SU-DHL-6 (cell line): ENCODE measurements around the gene DPP6.

ENCODE experiments used
- H2AFZ ChIP-seq: fragments of 200-600 bp; sonication (generic); 2 replicates; pipeline ENCODE4 v1.6.1; 2014; ENCODE audit warnings: low read depth, mild to moderate bottlenecking, moderate library complexity, mixed read lengths, antibody characterized with exemption, low read length; ENCODE audit not compliant: severe bottlenecking
- H3F3A ChIP-seq: fragments of 200-600 bp; shearing (Covaris generic); 2 replicates; pipeline ENCODE4 v1.6.0; 2016; ENCODE audit warnings: antibody characterized with exemption, mild to moderate bottlenecking; ENCODE audit not compliant: insufficient read depth
- H3K27ac ChIP-seq: fragments of 200-600 bp; sonication (generic); 2 replicates; pipeline ENCODE4 v1.5.1; 2016; ENCODE audit warnings: low read depth, mild to moderate bottlenecking, low read length, moderate library complexity, mixed read lengths
- H3K27me3 ChIP-seq: fragments of 200-600 bp; sonication (generic), shearing (Covaris generic); 2 replicates; pipeline ENCODE4 v1.6.0; 2014; ENCODE audit warnings: mild to moderate bottlenecking, low read length
- H3K36me3 ChIP-seq: fragments of 200-600 bp; sonication (generic); 2 replicates; pipeline ENCODE4 v1.6.1; 2014; ENCODE audit warnings: mild to moderate bottlenecking, low read length, mixed read lengths
- H3K4me2 ChIP-seq: fragments of 300-600, 200-600 bp; shearing (Covaris generic), sonication (generic); 2 replicates; pipeline ENCODE4 v1.6.0; 2014; ENCODE audit warnings: low read length, low read depth, mild to moderate bottlenecking; ENCODE audit not compliant: poor library complexity, severe bottlenecking
- H3K4me3 ChIP-seq: fragments of 200-600 bp; sonication (generic); 2 replicates; pipeline ENCODE4 v1.5.1; 2014; ENCODE audit warnings: antibody characterized with exemption, low read length, mild to moderate bottlenecking, mixed read lengths; ENCODE audit not compliant: insufficient read depth, poor library complexity, severe bottlenecking
- H3K79me2 ChIP-seq: fragments of 200-600 bp; sonication (generic); 2 replicates; pipeline ENCODE4 v1.6.1; 2014; ENCODE audit warnings: mild to moderate bottlenecking, low read length, moderate library complexity; ENCODE audit not compliant: insufficient read depth
- H3K9ac ChIP-seq: fragments of 200-600 bp; sonication (generic); 2 replicates; pipeline ENCODE4 v1.7.0; 2014; ENCODE audit warnings: mild to moderate bottlenecking, low read length
- H3K9me2 ChIP-seq: fragments of 200-600 bp; sonication (generic); replicated peaks from 2 replicates; pipeline ENCODE4 v1.6.1; 2014; ENCODE audit warnings: low read length; ENCODE audit not compliant: insufficient read depth
- H3K9me3 ChIP-seq: fragments of 200-600 bp; sonication (generic); 2 replicates; pipeline ENCODE4 v1.6.1; 2014; ENCODE audit warnings: low read length, mixed read lengths; ENCODE audit not compliant: insufficient read depth
- H4K20me1 ChIP-seq: fragments of 200-600 bp; sonication (generic); 2 replicates; pipeline ENCODE4 v1.6.1; 2014; ENCODE audit warnings: low read depth, mild to moderate bottlenecking, antibody characterized with exemption, low read length, moderate library complexity, mixed read lengths
- CTCF ChIP-seq: fragments of 200-600 bp; sonication (generic); IDR thresholded peaks from one replicate; pipeline ENCODE4 v1.5.1; 2017; ENCODE audit warnings: antibody characterized with exemption, mild to moderate bottlenecking, low read length, moderate library complexity; ENCODE audit not compliant: insufficient read depth, poor library complexity, severe bottlenecking
- EZH2phosphoT487 ChIP-seq: fragments of 200-600 bp; sonication (generic), shearing (Covaris generic); conservative IDR thresholded peaks from 2 replicates; pipeline ENCODE4 v1.6.1; 2018; ENCODE audit warnings: mild to moderate bottlenecking, antibody characterized with exemption, low read length, moderate library complexity, mixed read lengths

The DPP6 gene

DNA sequence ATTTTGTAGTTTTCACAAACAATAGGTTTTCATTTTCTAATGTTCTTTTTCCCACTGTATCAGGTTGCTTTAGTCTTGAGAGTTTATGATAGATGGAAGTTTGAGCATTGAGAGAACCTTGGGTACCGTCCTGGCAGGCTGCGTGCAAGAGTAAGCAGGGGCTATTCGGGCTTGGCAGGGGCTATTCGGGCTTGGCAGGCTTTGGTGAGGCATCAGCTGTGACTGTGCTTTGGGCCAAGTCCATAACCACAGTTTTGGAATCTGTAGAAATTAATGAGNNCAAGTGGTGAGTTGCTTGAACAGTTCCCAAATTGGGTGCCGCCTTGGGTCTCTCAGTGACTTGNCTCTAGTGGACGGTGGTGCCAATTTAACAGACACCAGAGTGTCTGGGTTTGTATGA lies 526.1 kb downstream of the DPP6 start:
- H3K4me3 ChIP-seq, result no peak overlapping the region
- no peaks in the 10 kb centered on the region for H3K79me2 ChIP-seq
- H3K4me2 ChIP-seq, result no peak overlapping the region
- TF ChIP-seq CTCF, result no peak
- TF ChIP-seq EZH2phosphoT487, result no peak
- H3K27me3 ChIP-seq, result no peaks in the 10 kb centered on the region
- H3F3A ChIP-seq, result no peaks in the 10 kb centered on the region
- H3K9me3 ChIP-seq, result 0 out of 2 replicates have a peak, but pooled peaks cover 7% of the 10 kb centered on the region
- no peak overlapping the region for H3K9ac ChIP-seq
- H4K20me1 ChIP-seq, result no peaks in the 10 kb centered on the region
- H3K36me3 ChIP-seq, result no peaks in the 10 kb centered on the region
- H3K27ac ChIP-seq, result no peak overlapping the region
- H3K9me2 ChIP-seq, result no peaks in the 10 kb centered on the region
- H2AFZ ChIP-seq, result no peak overlapping the region

DNA sequence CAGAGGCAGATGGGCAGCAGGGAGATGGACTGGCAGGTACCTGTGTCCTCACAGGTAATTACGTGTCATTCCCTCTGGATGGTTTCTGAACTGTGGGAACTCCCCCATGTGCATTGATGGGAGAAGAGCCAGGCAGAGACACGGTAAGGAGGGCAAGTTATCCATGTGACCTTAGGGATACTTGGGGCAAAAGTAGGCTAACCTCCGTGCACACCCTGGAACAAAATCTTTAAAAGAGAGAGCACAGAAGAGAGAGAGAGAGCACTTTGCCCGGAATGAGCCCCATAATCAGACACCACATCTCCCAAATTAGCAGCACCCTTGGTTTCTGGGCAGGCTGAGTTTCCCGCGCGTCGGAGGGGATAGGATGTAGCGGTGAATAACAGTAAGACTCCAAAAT lies 527.5 kb downstream of the DPP6 start:
- H4K20me1 ChIP-seq, result no peaks in the 10 kb centered on the region
- no peaks in the 10 kb centered on the region for H3K9me2 ChIP-seq
- no peaks in the 10 kb centered on the region for H3K27me3 ChIP-seq
- H3F3A ChIP-seq, result no peaks in the 10 kb centered on the region
- H3K36me3 ChIP-seq, result no peaks in the 10 kb centered on the region
- H3K4me2 ChIP-seq, result no peak overlapping the region
- no peak overlapping the region for H3K9ac ChIP-seq
- H3K79me2 ChIP-seq, result no peaks in the 10 kb centered on the region
- 0 out of 2 replicates have a peak, but pooled peaks cover 6% of the 10 kb centered on the region for H3K9me3 ChIP-seq
- no peak overlapping the region for H2AFZ ChIP-seq
- H3K4me3 ChIP-seq, result no peak overlapping the region
- no peak overlapping the region for H3K27ac ChIP-seq
- TF ChIP-seq EZH2phosphoT487, result no peak

DNA sequence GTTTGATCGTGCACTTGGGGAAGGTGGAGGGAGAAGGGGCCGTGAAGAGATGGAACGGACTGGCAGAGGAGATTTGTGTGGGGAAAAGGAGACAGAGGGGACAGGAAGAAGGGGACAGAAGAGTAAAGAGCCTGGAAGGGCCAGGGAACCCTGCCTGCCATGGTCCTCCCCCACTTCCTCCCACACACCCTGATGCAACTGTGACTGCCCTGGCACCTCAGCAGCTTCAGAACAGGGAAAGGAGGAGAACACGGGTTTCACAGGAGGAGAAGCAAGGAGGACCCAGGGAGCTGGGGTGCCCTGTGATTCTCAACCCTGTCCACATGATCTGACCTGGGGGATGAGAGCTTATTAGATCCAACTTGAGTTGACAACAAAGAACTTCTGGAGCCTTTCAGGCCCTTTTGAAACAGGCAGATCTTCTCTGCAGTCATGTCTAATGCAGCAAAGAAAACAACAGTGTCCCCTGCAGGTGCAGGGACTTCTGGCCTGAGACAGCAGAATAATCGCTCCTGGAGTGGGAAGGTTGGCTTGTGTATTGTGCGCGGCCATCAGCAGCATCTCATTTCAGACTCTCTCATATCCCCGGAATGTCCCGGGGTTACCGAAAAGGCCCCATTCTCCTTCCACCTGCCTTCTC lies 529.2 kb downstream of the DPP6 start:
- Histone ChIP-seq H3K9me3 (no peaks in the 10 kb centered on the region), H3K79me2 (no peaks in the 10 kb centered on the region), H2AFZ (no peak overlapping the region), H3K4me3 (no peak overlapping the region), H3K36me3 (no peaks in the 10 kb centered on the region), H3K4me2 (no peak overlapping the region), H3K9ac (no peak overlapping the region), H3K9me2 (no peaks in the 10 kb centered on the region), H4K20me1 (no peaks in the 10 kb centered on the region), H3K27ac (no peak overlapping the region), H3F3A (no peaks in the 10 kb centered on the region), H3K27me3 (no peaks in the 10 kb centered on the region)
- TF ChIP-seq EZH2phosphoT487 (no peak), CTCF (no peak)

GRCh38 chr7:154583454-154583853 lies 531.3 kb downstream of the DPP6 start:
- no peak overlapping the region for H3K4me3 ChIP-seq
- no peaks in the 10 kb centered on the region for H3K9me3 ChIP-seq
- H3K9me2 ChIP-seq, result no peaks in the 10 kb centered on the region
- no peaks in the 10 kb centered on the region for H3K36me3 ChIP-seq
- no peaks in the 10 kb centered on the region for H3K79me2 ChIP-seq
- no peak overlapping the region for H2AFZ ChIP-seq
- H3K9ac ChIP-seq, result no peak overlapping the region
- H3K27me3 ChIP-seq, result no peaks in the 10 kb centered on the region
- no peak overlapping the region for H3K4me2 ChIP-seq
- no peak overlapping the region for H3K27ac ChIP-seq
- no peak for TF ChIP-seq EZH2phosphoT487
- TF ChIP-seq CTCF, result no peak
- no peaks in the 10 kb centered on the region for H3F3A ChIP-seq
- no peaks in the 10 kb centered on the region for H4K20me1 ChIP-seq
